HFF-Myc (cell line): ENCODE results near the gene CCN2.

Experiments
- DNase-seq: peaks from one replicate; pipeline ENCODE4 v3.0.0-alpha.2; 2011; ENCODE audit warnings: low read depth; ENCODE audit errors: extremely low read depth
- H3K4me3 ChIP-seq: replicated peaks from 2 replicates; pipeline ENCODE4 v1.5.1; 2011; ENCODE audit warnings: low read depth, mild to moderate bottlenecking, control low read depth, low read length
- CTCF ChIP-seq: IDR thresholded peaks from 2 replicates; pipeline ENCODE4 v1.5.1; 2012; ENCODE audit warnings: mild to moderate bottlenecking, low read depth, low read length, control low read depth; ENCODE audit errors: missing control alignments

CCN2 gene

GRCh38 chr6:131946404-131946991 is 4.7 kb downstream of the CCN2 start:
- no peak for TF ChIP-seq CTCF
- no peak for DNase-seq

DNA sequence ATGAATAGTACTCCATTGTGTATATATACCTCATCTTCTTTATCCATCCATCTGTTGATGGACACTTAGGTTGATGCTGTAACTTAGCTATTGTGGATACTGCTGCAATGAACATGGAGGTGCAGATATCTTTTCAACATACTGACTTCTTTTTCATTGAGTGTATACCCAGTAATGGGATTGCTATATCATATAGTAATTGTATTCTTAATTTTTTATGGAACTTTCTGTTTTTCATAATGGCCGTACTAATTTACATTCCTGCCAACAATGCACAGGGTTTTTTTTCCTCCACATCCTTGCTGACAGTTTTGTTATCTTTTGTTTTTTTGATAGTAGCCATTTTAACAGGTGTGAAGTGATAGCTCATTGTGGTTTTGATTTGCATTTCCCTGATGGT is 5.2 kb downstream of the CCN2 start:
- H3K4me3 ChIP-seq, result no peak overlapping the region
- DNase-seq, result no peak
- no peak for TF ChIP-seq CTCF

More at GRCh38 chr6:131946404-131946991, 4.7 kb downstream of the CCN2 start:
- no peak overlapping the region for H3K4me3 ChIP-seq

GRCh38 chr6:131937703-131938631 is 13.2 kb downstream of the CCN2 start:
- TF ChIP-seq CTCF, result no peak
- DNase-seq, result peak; percentile 80
- no peak overlapping the region for H3K4me3 ChIP-seq

- TF ChIP-seq CTCF, result no peak
- no peak for DNase-seq
- H3K4me3 ChIP-seq, result no peak overlapping the region
These were observed 13.9 kb downstream of the CCN2 start for GRCh38 chr6:131937226-131937625.

- H3K4me3 ChIP-seq, result no peak overlapping the region
- no peak for TF ChIP-seq CTCF
- no peak for DNase-seq
These were observed 15.0 kb downstream of the CCN2 start for GRCh38 chr6:131936156-131936555.

GRCh38 chr6:131931063-131931750 is 20.0 kb downstream of the CCN2 start:
- no peak for TF ChIP-seq CTCF
- peak; percentile 76 for DNase-seq
- H3K4me3 ChIP-seq, result no peak overlapping the region
